Measurements from ENCODE around the gene HBP1.

- TF ChIP-seq YY1 (IDR thresholded peaks at IDR 0.05; ENCODE audit: insufficient read depth, insufficient read length) = no peak
- no peak for TF ChIP-seq SUZ12 (IDR thresholded peaks at IDR 0.05; ENCODE audit: extremely low read depth, insufficient read depth, insufficient read length)
- no peak for TF ChIP-seq ZNF274 (IDR thresholded peaks at IDR 0.05; ENCODE audit: low read depth, low read length)
Observed at GRCh38 chr7:107166736-107167426, 1.9 kb upstream of the HBP1 start.

Data from NT2/D1 (cell line).